B cell (primary cell): ENCODE results near the gene HOXB4. TPM values are rescaled to one million over a fixed set of nuclear protein-coding genes. Genes with fewer than 3 reads are reported as not detected.

Experiments
- ATAC-seq: fragments of 200-7000 bp; cut with Tn5 transposase; one replicate; pipeline ENCODE4 v1.10.0; 2021; ENCODE audit warnings: low read depth, mild to moderate bottlenecking, moderate number of reproducible peaks, moderate library complexity
- CTCF ChIA-PET: fragments of 350-600 bp; sonication (Branson Sonifier 250); formaldehyde crosslinking; loops from one replicate; lab custom pipeline; 2021; ENCODE audit warnings: antibody characterized with exemption, inconsistent platforms; lab: Charles Lee
- POLR2A ChIA-PET: fragments of 350-600 bp; sonication (Branson Sonifier 250); formaldehyde crosslinking; loops from one replicate; lab custom pipeline; 2021; ENCODE audit warnings: antibody characterized with exemption; lab: Charles Lee
- DNase-seq: peaks from one replicate; pipeline ENCODE4 v3.0.0; 2013
- H2AFZ ChIP-seq: 2 replicates; pipeline ENCODE4 v1.6.1; 2012; ENCODE audit warnings: mild to moderate bottlenecking, low read depth, low read length; ENCODE audit not compliant: insufficient read depth, poor library complexity, severe bottlenecking
- H3K27ac ChIP-seq, 2 donors: 1 replicate in 1 of 2; 2 replicates in 1 of 2; pipeline ENCODE4 v1.5.1; 2012 to 2013; ENCODE audit warnings: low read length in 2 of 2, mild to moderate bottlenecking in 2 of 2, moderate library complexity in 1 of 2
- H3K27me3 ChIP-seq, 4 experiments: fragments of 200-600 bp in 1 of 4; sonication (generic) in 1 of 4; replicated peaks in 1 of 4; 1 replicate in 2 of 4; 2 replicates in 2 of 4; pipeline versions ENCODE4 v1.6.1 to v1.7.0; 2013 to 2016; ENCODE audit warnings: low read length in 3 of 4, mild to moderate bottlenecking in 2 of 4, mixed read lengths in 1 of 4, moderate library complexity in 1 of 4; ENCODE audit not compliant: insufficient read depth in 4 of 4, control insufficient read depth in 3 of 4; ENCODE audit errors: control extremely low read depth in 1 of 4
- H3K36me3 ChIP-seq, 2 experiments: replicated peaks in 1 of 2; 1 replicate in 1 of 2; 2 replicates in 1 of 2; pipeline versions ENCODE4 v1.6.1 to v1.7.1; 2013; ENCODE audit warnings: low read length in 1 of 2; ENCODE audit not compliant: insufficient read depth in 2 of 2, control insufficient read depth in 1 of 2; ENCODE audit errors: control extremely low read depth in 1 of 2, extremely low read depth in 1 of 2
- H3K4me1 ChIP-seq, 2 donors: fragments of 200-600 bp in 1 of 2; sonication (generic) in 1 of 2; 1 replicate in 1 of 2; 2 replicates in 1 of 2; pipeline versions ENCODE4 v1.5.1 to v1.6.1; 2013 to 2017; ENCODE audit warnings: low read length in 2 of 2; ENCODE audit not compliant: control insufficient read depth in 2 of 2, insufficient read depth in 2 of 2
- H3K4me2 ChIP-seq: replicated peaks from 2 replicates; pipeline ENCODE3; 2012; ENCODE audit warnings: mild to moderate bottlenecking, low read depth, low read length; ENCODE audit not compliant: poor library complexity, severe bottlenecking
- H3K4me3 ChIP-seq, 5 experiments: fragments of 200-600 bp in 1 of 5; sonication (generic) in 1 of 5; 1 replicate in 3 of 5; 2 replicates in 2 of 5; pipeline versions ENCODE4 v1.5.1 to v1.7.0; 2011 to 2016; ENCODE audit warnings: low read length in 4 of 5, mild to moderate bottlenecking in 4 of 5, low read depth in 2 of 5, control low read depth in 1 of 5, moderate library complexity in 1 of 5; ENCODE audit not compliant: insufficient read depth in 1 of 5; ENCODE audit errors: control extremely low read depth in 1 of 5, extremely low read depth in 1 of 5
- H3K79me2 ChIP-seq: fragments of 200-600 bp; sonication (generic); one replicate; pipeline ENCODE4 v1.6.0; 2016; ENCODE audit warnings: low read length; ENCODE audit not compliant: control insufficient read depth, insufficient read depth
- H3K9ac ChIP-seq: fragments of 200-600 bp; sonication (generic); 2 replicates; pipeline ENCODE4 v1.6.1; 2017; ENCODE audit warnings: mild to moderate bottlenecking, low read length, moderate library complexity
- H3K9me3 ChIP-seq, 3 donors: one replicate each; pipeline versions ENCODE4 v1.6.1 to v1.7.1; 2013; ENCODE audit warnings: low read length in 2 of 3; ENCODE audit not compliant: control insufficient read depth in 2 of 3, insufficient read depth in 1 of 3; ENCODE audit errors: control extremely low read depth in 1 of 3
- H4K20me1 ChIP-seq: 2 replicates; pipeline ENCODE4 v1.6.0; 2012; ENCODE audit warnings: mild to moderate bottlenecking, low read length; ENCODE audit not compliant: insufficient read depth, control insufficient read depth, poor library complexity, severe bottlenecking
- H3K27ac Mint-ChIP-seq: one replicate; pipeline ENCODE4 v1.8.0; 2021; ENCODE audit warnings: mixed read lengths
- H3K27me3 Mint-ChIP-seq: one replicate; pipeline ENCODE4 v1.8.0; 2021; ENCODE audit warnings: mixed read lengths
- H3K4me1 Mint-ChIP-seq: one replicate; pipeline ENCODE4 v1.8.0; 2021; ENCODE audit warnings: mixed read lengths
- H3K4me3 Mint-ChIP-seq: one replicate; pipeline ENCODE4 v1.8.0; 2021; ENCODE audit warnings: mixed read lengths
- H3K9me3 Mint-ChIP-seq: one replicate; pipeline ENCODE4 v1.8.0; 2022; ENCODE audit warnings: mixed read lengths; ENCODE audit not compliant: insufficient read depth
- CTCF ChIP-seq: fragments of 200-600 bp; IDR thresholded peaks from one replicate; pipeline ENCODE4 v1.8.0; 2022; ENCODE audit warnings: antibody characterized with exemption, mild to moderate bottlenecking
- EZH2 ChIP-seq: IDR thresholded peaks from 2 replicates; pipeline ENCODE4 v1.6.1; 2012; ENCODE audit warnings: borderline replicate concordance, low read depth, mild to moderate bottlenecking, moderate library complexity, low read length; ENCODE audit not compliant: insufficient read depth, poor library complexity, severe bottlenecking
- WGBS: methylation state at CpG from one replicate; pipeline ENCODE4 v1.1.5; 2013; ENCODE audit warnings: missing lambda C conversion rate; ENCODE audit not compliant: insufficient coverage; 5-methylcytosine and 5-hydroxymethylcytosine counted together
- intact Hi-C: fragments of 100-400 bp; cut with micrococcal nuclease; formaldehyde crosslinking; loops from one replicate; pipeline ENCODE4 v1.10.0; 2022
- polyA plus RNA-seq: library from polyadenylated mRNA; depleted of rRNA; stranded (reverse); fragments of >200 nt; gene quantifications from 2 replicates; pipeline ENCODE4 v1.2.3, GENCODE V29; 2012
- total RNA-seq, 2 donors: library from RNA; stranded (reverse); fragments of 120-200 nt in 1 of 2; gene quantifications; 1 replicate in 1 of 2; 2 replicates in 1 of 2; pipeline versions ENCODE4 v1.2.3 to v1.2.4, GENCODE V29; 2013 to 2022

The HOXB4 gene
- total and polyA plus RNA-seq, 2 donors (not counting 1 experiment from before 2014, with no cell fraction given): 0.85 to 1.7 TPM

- no peak overlapping the region for H3K9ac ChIP-seq
- TF ChIP-seq EZH2 (no peak), CTCF (no peak)
- WGBS: 84% methylated on average over 6 of the region's 8 CpGs
- Mint-ChIP-seq H3K4me1 (no peaks in the 10 kb centered on the region), H3K9me3 (no peaks in the 10 kb centered on the region), H3K4me3 (no peak overlapping the region), H3K27ac (no peak overlapping the region), H3K27me3 (peaks cover 19% of the 10 kb centered on the region)
- H3K4me2 ChIP-seq: no peak overlapping the region
- DNase-seq: no peak
- no peaks in the 10 kb centered on the region for H3K36me3 ChIP-seq
- no peak overlapping the region for H2AFZ ChIP-seq
- H3K27me3 ChIP-seq: peaks cover 0 to 7% (median under 1%) of the 10 kb centered on the region in 4 experiments
- intact Hi-C loops: no loop called here
- ChIA-PET POLR2A (interaction anchor here (0.6 kb wide), 1 partner anchor 21 kb away, joined by 4 read pairs; no protein-coding TSS in a partner anchor), CTCF (interaction anchor here (1.2 to 1.3 kb wide), 2 partner anchors 181 to 196 kb away, joined by 3 to 5 read pairs; no protein-coding TSS in a partner anchor)
- no peaks in the 10 kb centered on the region for H4K20me1 ChIP-seq
- H3K4me1 ChIP-seq: peaks cover under 1 to 1% of the 10 kb centered on the region in 2 donors
- no peaks in the 10 kb centered on the region for H3K79me2 ChIP-seq
- H3K4me3 ChIP-seq: no peak overlapping the region
- no peak overlapping the region for H3K27ac ChIP-seq
- H3K9me3 ChIP-seq: no peaks in the 10 kb centered on the region
- ATAC-seq: no peak
These were observed 45.9 kb downstream of the HOXB4 start for GRCh38 chr17:48532261-48532660.

DNA sequence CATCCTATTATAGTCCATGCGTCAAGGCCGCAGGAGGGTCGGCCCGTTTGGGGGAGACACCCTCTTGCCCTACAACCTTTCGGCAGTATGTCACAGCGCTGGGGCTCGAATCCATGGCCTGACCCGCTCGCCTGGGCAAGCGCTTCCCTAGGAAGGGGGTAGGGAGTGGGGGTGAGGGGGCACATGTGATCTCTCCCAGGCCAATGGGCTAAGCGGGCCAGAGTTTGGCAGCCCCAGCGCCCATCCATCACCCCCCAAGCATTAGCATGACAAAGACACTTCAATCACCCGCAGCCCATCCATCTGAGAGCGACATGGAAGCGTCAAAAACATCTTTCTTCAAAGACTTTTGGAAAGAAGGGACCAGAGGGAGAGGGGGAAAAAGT is 47.3 kb downstream of the HOXB4 start, which contains the start of gene HOXB1:
TSS of gene HOXB1 (minus strand) at position 125 of the 386 bp plus-strand sequence. CDS start at position 18, 107 bp downstream.
- Histone ChIP-seq H3K9ac (no peak within 1 kb of the TSS), H3K79me2 (no peaks in the 10 kb centered on the region), H3K4me2 (no peak within 1 kb of the TSS), H3K27ac (no peak within 1 kb of the TSS), H2AFZ (no peak within 1 kb of the TSS), H3K4me3 (no peak within 1 kb of the TSS), H4K20me1 (no peaks in the 10 kb centered on the region), H3K27me3 (peaks cover 0 to 21% (median 11%) of the 10 kb centered on the region in 4 experiments), H3K4me1 (peaks cover 8 to 11% of the 10 kb centered on the region in 2 donors), H3K36me3 (no peaks in the 10 kb centered on the region), H3K9me3 (no peaks in the 10 kb centered on the region)
- WGBS: 100% methylated on average over 6 of the region's 15 CpGs
- no peak for TF ChIP-seq CTCF
- TF ChIP-seq EZH2: no peak
- Mint-ChIP-seq H3K4me1 (no peaks in the 10 kb centered on the region), H3K4me3 (no peak within 1 kb of the TSS), H3K9me3 (no peaks in the 10 kb centered on the region), H3K27me3 (peaks cover 21% of the 10 kb centered on the region), H3K27ac (no peak within 1 kb of the TSS)
- CTCF ChIA-PET: interaction anchor here (1.4 kb wide), 1 partner anchor 179 kb away, joined by 4 read pairs; no protein-coding TSS in a partner anchor
- ATAC-seq (no peak), DNase-seq (no peak)
- POLR2A ChIA-PET: no interaction called here
- intact Hi-C loops: no loop called here
